ENCODE data around the gene MYCBP2.

The MYCBP2 gene

DNA sequence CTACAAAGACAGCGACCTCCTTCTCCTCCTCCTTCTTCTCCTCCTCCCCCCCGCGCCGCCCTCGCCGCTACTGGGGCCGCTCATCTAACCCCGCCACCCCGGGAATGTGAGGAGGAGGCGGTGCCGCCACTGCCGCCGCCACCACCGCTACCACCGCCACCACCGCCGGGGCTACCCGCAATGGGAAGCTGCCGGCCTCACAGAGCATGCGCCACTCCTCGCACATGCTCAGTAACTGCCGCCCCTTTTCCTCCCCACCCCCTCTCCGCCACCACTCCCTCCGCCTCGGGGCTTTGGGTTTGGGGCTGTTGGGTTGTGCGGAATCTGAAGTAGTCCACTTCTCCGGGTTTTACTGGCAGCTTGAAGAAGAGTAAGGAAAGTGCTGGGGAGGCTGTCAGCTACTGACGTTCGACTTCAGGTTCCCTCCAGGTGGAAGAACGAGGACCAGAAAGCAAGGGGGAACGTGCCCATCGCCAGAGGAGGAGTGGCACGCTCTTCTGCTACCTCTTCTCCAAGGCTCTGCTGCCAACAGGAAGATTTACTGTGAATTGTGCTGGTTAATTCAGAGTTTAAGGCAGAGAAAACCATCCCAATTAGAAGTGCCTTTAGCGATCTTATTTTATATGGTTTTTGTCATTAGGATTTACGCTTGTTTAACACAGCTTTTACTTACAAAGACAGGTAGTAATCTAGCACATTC, at the start of gene MYCBP2 (continued):
- TF ChIP-seq SP3 (tag by site-specific recombination; IDR thresholded peaks at IDR 0.05) (peak; percentile 83), ZNF366 (tag by site-specific recombination; conservative IDR thresholded peaks at IDR 0.05) (peak; percentile 86), ZNF2 (tag by site-specific recombination; IDR thresholded peaks at IDR 0.05) (peak; percentile 59; the same call in 1 of the 2 replicates), ZFP69B (tag by site-specific recombination; IDR thresholded peaks at IDR 0.05) (peak; percentile 29; the same call in 1 of the 2 replicates), ZNF560 (tag by site-specific recombination; IDR thresholded peaks at IDR 0.05; ENCODE audit: borderline replicate concordance) (no peak), ZNF501 (tag by site-specific recombination; IDR thresholded peaks at IDR 0.05) (peak; percentile 94), INSM2 (tag by site-specific recombination; IDR thresholded peaks at IDR 0.05) (0 out of 2 replicates have a peak, but pooled peaks have one; percentile 16), ZNF76 (tag by site-specific recombination; IDR thresholded peaks at IDR 0.05; ENCODE audit: borderline replicate concordance, low read depth) (peak; percentile 74), ZNF350 (tag by site-specific recombination; IDR thresholded peaks at IDR 0.05) (no peak), KLF17 (tag by site-specific recombination; IDR thresholded peaks at IDR 0.05) (peak; percentile 75), ZNF600 (tag by site-specific recombination; IDR thresholded peaks at IDR 0.05) (peak; percentile 50; the same call in 1 of the 2 replicates), ZNF791 (tag by site-specific recombination; IDR thresholded peaks at IDR 0.05) (no peak), OSR2 (tag by site-specific recombination; IDR thresholded peaks at IDR 0.05) (peak; percentile 89), ZBTB48 (tag by site-specific recombination; IDR thresholded peaks at IDR 0.05) (peak; percentile 60; the same call in 1 of the 2 replicates), ZBTB17 (tag by site-specific recombination; IDR thresholded peaks at IDR 0.05) (peak; percentile 94), KLF7 (tag by site-specific recombination; IDR thresholded peaks at IDR 0.05; ENCODE audit: borderline replicate concordance) (peak; percentile 89; the same call in 1 of the 2 replicates), MEIS1 (CRISPR knock-in tag; IDR thresholded peaks at IDR 0.05; ENCODE audit: borderline replicate concordance) (no peak), GLI4 (tag by site-specific recombination; IDR thresholded peaks at IDR 0.05) (0 out of 2 replicates have a peak, but pooled peaks have one; percentile 23), KLF1 (tag by site-specific recombination; IDR thresholded peaks at IDR 0.05) (peak; percentile 83), ZNF585B (tag by site-specific recombination; IDR thresholded peaks at IDR 0.05) (no peak), ZNF274 (IDR thresholded peaks at IDR 0.05; ENCODE audit: low read length) (no peak), ZNF274 (tag by site-specific recombination; IDR thresholded peaks at IDR 0.05; ENCODE audit: borderline replicate concordance) (no peak), ZBTB44 (tag by site-specific recombination; IDR thresholded peaks at IDR 0.05) (0 out of 2 replicates have a peak, but pooled peaks have one; percentile 57), ZNF335 (tag by site-specific recombination; conservative IDR thresholded peaks at IDR 0.05) (peak; percentile 25; the same call in 1 of the 2 replicates), ZSCAN30 (tag by site-specific recombination; IDR thresholded peaks at IDR 0.05) (peak; percentile 88)
- TF ChIP-seq, protein P1, sequence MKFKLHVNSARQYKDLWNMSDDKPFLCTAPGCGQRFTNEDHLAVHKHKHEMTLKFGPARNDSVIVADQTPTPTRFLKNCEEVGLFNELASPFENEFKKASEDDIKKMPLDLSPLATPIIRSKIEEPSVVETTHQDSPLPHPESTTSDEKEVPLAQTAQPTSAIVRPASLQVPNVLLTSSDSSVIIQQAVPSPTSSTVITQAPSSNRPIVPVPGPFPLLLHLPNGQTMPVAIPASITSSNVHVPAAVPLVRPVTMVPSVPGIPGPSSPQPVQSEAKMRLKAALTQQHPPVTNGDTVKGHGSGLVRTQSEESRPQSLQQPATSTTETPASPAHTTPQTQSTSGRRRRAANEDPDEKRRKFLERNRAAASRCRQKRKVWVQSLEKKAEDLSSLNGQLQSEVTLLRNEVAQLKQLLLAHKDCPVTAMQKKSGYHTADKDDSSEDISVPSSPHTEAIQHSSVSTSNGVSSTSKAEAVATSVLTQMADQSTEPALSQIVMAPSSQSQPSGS (tag by site-specific recombination; IDR thresholded peaks at IDR 0.05; ENCODE audit: low read depth) = 0 out of 2 replicates have a peak, but pooled peaks have one; percentile 8
- TF ChIP-seq, protein P2, sequence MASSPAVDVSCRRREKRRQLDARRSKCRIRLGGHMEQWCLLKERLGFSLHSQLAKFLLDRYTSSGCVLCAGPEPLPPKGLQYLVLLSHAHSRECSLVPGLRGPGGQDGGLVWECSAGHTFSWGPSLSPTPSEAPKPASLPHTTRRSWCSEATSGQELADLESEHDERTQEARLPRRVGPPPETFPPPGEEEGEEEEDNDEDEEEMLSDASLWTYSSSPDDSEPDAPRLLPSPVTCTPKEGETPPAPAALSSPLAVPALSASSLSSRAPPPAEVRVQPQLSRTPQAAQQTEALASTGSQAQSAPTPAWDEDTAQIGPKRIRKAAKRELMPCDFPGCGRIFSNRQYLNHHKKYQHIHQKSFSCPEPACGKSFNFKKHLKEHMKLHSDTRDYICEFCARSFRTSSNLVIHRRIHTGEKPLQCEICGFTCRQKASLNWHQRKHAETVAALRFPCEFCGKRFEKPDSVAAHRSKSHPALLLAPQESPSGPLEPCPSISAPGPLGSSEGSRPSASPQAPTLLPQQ (tag by site-specific recombination; IDR thresholded peaks at IDR 0.05) = no peak
- TF ChIP-seq, protein P3, sequence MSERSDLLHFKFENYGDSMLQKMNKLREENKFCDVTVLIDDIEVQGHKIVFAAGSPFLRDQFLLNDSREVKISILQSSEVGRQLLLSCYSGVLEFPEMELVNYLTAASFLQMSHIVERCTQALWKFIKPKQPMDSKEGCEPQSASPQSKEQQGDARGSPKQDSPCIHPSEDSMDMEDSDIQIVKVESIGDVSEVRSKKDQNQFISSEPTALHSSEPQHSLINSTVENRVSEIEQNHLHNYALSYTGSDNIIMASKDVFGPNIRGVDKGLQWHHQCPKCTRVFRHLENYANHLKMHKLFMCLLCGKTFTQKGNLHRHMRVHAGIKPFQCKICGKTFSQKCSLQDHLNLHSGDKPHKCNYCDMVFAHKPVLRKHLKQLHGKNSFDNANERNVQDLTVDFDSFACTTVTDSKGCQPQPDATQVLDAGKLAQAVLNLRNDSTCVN (tag by site-specific recombination; optimal IDR thresholded peaks at IDR 0.05) = peak; percentile 83

Data from HEK293 (cell line).